AML-193 (cell line): ENCODE measurements around the gene RTKN2.
"Not testable (repeated sequence)": the region's sequence is repeated elsewhere in the genome, so short reads cannot be mapped to it uniquely, and the experiment has no call there.

Experiments
- DNase-seq, 2 experiments: peaks; one replicate each; lab custom pipeline; 2025; lab: John Stamatoyannopoulos, UW

Gene RTKN2

GRCh38 chr10:62259456-62259855, 9.2 kb downstream of the RTKN2 start:
- no peak for DNase-seq

DNA sequence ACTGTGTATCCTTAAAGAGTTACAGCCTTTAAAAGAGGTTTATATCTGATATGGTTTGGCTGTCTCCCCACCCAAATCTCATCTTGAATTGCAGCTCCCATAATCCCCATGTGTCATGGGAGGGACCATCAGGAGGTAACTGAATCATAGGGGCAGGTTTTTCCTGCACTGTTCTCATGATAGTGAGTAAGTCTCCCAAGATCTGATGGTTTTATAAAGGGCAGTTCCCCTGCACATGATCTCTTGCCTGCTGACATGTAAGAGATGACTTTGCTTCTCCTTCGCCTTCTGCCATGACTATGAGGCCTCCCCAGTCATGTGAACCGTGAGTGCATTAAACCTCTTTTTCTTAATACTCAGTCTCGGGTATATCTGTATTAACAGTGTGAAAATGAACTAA, 9.7 kb downstream of the RTKN2 start:
- DNase-seq = no peak

- no peak for DNase-seq
These were observed 14.9 kb downstream of the RTKN2 start for GRCh38 chr10:62253704-62254103.

GRCh38 chr10:62252051-62252450, 16.6 kb downstream of the RTKN2 start:
- DNase-seq = no peak

DNA sequence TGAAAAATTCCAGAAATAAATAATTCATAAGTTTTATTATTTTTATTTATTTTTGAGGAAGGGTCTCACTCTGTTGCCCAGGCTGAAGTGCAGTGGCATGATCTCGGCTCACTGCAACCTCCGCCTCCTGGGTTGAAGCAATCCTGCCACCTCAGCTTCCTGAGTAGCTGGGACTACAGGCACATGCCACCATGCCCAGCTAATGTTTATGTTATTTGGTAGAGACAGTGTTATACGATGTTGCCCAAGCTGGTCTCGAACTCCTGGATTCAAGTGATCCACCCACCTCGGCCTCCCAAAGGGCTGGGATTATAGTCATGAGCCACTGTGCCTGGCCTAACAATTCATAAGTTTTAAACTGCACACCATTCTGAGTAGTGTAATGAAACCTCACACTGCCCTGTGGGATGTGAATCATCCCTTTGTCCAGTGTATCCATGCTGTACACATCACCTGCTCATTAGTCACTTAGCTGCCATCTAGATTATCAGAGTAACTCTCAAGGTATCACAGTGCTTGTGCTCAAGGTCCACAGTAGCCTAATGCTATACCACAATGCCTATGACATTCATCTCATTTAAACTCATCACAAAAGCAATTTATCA, 17.9 kb downstream of the RTKN2 start:
- no peak for DNase-seq

GRCh38 chr10:62249957-62250356, 18.7 kb downstream of the RTKN2 start:
- DNase-seq = no peak

DNA sequence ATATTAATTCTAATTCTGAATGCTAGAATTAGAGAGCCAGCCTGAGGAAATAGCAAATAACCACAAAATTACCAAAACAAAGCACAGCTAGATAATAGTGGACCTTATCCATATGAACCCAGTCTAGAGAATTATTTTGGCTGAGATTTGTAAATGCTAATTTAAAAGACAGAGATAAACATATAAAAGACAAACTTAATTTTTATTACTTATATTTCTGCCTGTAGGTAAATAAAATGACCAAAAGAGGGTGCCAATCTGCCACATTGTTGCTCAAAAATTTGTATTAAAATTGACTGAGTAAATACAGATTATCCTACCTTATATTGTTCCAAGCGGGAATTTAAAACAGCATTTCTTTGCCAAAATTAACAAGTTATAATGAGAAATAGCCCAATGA, 20.2 kb downstream of the RTKN2 start:
- DNase-seq = peak in 1 of 2 experiments; percentile 26

DNA sequence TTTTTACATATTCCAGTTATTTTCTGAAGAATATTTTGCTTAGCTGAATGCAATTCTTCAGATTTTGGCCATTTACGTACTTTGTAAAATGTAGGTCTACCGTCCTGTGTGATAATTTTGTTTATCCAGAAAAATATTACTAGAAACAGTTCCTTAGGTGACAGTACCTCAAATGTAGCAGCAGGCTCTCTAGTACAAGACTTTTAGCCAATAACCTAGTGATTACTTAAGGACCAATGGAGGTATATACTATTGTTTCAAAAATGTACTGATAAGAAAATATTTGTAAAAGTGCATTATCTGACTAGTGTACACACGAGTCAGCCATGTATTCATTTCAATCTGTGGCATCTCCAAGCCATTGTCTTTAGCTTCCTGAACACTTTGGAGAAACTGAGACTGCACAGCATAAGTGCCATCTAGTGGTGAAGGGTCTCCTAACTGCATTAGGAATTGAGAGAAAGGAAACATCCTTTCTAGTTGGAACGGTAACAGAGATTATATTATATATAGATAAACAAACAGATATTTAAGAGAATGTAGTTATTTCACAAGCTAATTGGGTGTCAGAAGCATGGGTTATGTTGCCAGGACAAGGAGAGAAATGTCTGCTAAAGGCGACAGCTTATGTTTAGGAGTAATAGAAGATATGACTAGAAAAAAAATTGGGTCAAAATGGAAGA, 23.7 kb downstream of the RTKN2 start:
- DNase-seq = peak; percentile 44 to 53

- DNase-seq = no peak
These were observed 24.6 kb downstream of the RTKN2 start for GRCh38 chr10:62244088-62244487.

- DNase-seq = no peak
These were observed 25.0 kb downstream of the RTKN2 start for GRCh38 chr10:62243647-62243997.

DNA sequence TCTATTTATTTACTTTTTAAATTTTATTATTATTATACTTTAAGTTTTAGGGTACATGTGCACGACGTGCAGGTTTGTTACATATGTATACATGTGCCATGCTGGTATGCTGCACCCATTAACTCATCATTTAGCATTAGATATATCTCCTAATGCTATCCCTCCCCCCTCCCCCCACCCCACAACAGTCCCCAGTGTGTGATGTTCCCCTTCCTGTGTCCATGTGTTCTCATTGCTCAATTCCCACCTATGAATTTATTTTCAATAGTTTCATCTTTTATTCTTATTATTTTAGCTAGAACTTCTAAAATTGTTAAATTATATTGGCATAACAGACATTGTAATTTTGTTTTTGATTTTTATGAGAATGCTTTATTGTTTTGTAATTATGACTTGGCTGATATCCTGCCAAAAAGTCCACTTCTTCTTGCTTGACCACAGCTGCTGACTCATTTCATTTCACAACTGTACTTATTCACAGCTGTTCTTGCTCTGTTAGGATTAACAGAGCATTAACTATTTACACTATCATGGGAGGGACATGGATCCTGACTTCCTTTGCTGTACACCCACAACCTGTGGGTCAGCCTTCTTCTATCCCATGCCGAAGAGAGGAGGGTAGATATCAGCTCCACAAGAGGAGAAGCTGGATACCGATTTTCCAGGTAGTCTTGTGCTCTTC, 25.5 kb downstream of the RTKN2 start:
- peak; percentile 85 to 86 for DNase-seq

DNA sequence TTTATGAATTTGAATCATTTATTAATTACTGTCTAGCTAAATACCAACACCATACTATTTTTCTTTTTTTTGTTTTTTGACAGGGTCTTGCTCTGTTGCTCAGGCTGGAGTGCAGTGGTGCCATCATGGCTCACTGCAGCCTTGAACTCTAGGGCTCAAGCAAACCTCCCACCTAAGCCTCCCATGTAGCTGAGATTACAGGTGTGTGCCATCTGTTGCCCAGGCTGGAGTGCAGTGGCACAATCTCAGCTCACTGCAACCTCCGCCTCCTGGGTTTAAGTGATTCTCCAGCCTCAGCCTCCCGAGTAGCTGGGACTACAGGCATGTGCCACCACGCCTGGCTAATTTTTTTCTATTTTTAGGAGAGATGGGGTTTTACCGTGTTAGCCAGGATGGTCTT, 27.1 kb downstream of the RTKN2 start:
- not testable (repeated sequence) for DNase-seq

GRCh38 chr10:62239994-62240393, 28.6 kb downstream of the RTKN2 start:
- no peak for DNase-seq

DNA sequence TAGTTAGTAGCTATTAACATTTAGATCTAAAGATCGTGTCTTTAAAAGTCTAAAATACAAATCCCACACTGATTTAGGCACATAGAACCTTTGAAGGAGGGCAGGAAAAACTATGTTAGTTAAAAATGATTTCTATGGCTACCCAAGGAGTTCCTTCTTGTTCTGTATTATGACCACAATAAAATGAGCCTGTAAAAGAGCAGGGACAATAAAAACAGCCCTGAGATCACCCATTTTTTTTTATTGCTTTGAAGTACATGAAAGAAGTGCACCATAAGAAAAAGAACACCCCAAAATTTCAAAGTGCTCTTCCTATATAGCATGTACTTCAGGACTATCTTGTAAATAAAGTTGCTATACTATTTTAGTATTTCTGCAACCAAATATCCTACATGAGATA, 29.8 kb downstream of the RTKN2 start:
- no peak for DNase-seq

DNA sequence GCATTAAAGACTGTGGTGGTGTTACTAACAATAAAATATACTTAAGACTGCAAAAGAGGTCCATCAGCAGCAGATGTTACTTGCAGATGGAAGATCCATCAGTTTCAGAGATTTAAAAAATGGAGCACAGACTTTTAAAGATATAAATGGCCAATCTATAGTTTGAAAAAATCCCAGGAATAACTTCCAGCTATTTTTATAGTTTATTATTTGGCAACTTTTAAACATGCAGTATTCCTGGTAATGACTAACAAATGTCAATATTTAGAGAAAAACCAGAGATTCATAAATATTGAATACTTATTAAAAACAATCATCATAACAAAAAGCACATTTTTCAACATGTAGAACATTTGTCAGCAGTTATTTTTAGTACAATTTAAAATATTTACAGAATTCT, 30.7 kb downstream of the RTKN2 start:
- no peak for DNase-seq

DNA sequence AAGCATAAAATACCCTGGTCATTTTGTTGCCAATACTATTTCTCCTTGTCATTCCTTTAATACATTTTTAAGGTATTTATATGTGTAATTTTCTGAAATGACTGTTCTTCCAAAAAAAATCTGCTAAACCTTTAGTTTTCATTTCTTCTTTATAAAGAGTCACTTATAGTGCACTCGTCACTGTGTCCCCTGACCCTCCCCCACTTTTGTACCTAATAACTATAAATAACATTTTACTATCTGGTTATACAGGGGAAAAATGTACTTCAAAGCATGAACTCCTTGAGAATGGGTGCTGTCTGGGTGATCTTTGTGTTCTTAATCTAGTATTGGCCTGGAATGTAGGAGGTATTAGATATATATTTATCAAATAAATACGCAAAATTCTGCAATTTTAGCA, 31.1 kb downstream of the RTKN2 start:
- DNase-seq = no peak

- no peak for DNase-seq
These were observed 34.5 kb downstream of the RTKN2 start for GRCh38 chr10:62234077-62234605.

DNA sequence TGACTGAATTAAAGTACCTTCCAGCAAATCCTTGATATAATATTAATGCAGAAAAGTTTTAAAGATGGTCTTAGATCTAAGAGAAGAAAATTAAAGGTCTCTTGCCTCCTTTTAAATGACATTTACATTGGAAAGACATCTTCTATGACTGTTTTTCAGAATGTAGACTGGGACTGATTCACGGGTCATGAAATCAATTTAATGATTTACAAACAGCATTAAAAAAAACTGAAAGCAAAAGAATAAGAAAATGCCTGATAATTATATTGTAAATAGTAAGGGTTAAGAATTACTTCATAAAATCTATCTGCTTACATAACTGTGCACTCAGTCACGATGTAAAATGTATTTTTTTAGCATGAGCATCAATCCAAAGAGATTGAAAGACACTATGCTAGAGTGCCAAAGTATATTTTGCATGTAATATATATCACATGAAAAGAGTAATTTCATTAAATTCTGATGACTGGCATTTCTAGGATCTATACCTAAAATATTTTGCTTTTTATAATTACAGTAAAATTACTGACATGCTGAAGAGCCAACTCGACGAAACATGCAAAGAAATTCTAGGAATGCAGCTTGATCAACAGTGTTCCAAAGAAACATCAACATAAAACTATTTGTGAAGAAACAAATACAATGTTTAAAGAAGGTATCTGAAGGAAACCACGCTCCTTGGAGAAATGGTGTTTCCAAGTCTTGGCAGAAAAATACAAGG, 35.1 kb downstream of the RTKN2 start:
- no peak for DNase-seq

DNA sequence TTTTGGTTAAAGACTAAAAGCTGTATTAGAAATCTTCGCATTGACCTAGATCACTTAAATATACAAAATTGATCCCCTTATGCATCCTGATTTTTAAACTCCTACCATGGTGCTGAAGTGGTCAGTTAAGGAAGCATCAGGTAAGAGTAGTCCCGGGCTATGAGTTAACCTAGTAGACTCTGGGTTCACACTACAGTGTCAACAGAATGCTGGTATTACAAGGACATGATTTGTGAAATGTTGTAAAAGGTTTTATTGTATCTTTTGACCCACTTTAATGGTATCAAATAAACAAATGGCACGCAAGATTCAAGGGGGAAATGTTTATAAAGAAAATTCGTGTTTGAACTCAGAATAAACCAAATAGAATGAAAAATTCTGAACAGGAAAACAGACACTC, 36.8 kb downstream of the RTKN2 start:
- no peak for DNase-seq

GRCh38 chr10:62231371-62231770, 37.3 kb downstream of the RTKN2 start:
- DNase-seq = no peak

DNA sequence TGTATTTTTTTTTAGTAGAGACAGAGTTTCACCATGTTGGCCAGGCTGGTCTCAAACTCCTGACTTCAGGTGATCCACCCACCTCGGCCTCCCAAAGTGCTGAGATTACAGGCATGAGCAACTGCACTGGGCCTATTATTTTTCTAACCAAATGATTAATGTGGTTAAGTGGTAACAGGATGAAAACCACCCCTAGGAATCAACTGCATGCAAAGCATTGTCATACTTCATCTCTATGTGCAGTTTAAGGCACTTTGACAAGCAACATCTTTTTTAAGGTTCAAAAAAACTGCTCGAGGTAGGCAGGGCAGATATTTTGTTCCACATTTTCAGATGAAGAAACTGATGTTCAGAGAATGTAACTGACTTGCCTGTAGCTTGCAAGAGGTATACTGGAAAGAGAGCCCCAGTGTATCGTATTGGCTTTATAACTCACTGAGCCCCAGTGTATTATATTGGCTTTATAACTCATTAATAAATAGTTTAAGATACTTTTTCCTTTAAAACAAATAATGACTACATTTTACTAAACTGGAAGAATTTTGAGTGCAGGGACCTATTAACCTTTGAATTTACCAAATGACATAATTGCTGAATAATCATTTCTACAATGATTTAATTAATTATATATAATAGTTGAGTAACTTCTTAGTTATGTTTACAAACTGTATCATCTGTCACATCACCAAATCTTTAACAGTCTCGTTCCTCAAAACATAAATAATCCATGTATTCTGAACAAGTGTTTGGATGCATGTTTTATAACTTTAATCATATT, 38.1 kb downstream of the RTKN2 start:
- DNase-seq = no peak

DNA sequence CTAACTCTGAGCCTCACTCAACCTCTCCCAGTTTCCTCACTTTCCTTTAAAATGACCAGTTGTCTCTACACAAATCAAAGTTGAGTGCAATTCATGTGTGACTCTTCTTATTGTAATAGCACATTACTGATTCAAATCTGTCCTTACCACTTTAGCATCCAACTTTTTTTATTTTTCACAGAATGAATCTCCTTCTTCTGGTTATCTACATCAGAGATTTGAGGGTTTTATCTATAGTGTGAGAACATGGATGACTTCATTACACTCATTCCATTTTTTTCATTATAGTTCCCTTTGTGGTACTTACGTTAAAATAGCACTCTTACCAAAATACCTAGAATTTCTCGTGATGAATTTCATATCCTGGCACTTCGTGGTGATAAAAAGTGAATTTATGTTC, 43.3 kb downstream of the RTKN2 start:
- no peak for DNase-seq
